PC-9 (cell line): ENCODE measurements around the gene DPYSL4.

Experiments used
- EZH2 ChIP-seq: fragments of 200-600 bp; sonication (generic); IDR thresholded peaks from 2 replicates; pipeline ENCODE4 v1.8.0; 2017; ENCODE audit warnings: antibody characterized with exemption, low read depth
- TF ChIP-seq, protein P1 (sequence below): fragments of 200-600 bp; sonication (generic); conservative IDR thresholded peaks from 2 replicates; pipeline ENCODE4 v1.6.1; 2017; ENCODE audit warnings: mixed run types, antibody characterized with exemption, mild to moderate bottlenecking, moderate library complexity

DNA sequence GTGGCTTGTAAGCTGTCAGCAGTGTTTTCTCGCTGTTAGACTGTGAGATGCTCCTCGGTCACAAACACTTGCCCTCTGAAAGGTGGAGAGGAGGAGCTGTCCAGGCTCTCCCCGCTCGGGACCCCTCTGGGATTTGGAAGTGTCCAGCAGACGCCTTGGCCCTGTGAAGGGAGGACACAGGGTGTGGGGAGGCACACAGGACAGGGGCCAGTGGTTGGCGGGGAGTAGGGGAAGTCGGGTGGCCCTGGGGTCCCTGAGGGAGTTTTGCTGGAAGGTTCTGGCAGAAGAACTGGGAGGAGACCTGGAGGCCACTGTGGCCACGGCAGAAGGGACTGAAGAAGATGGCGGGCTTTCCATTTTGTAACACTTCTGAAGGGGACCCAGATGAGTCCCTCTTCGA is 47.2 kb upstream of the DPYSL4 start:
- TF ChIP-seq, protein P1, sequence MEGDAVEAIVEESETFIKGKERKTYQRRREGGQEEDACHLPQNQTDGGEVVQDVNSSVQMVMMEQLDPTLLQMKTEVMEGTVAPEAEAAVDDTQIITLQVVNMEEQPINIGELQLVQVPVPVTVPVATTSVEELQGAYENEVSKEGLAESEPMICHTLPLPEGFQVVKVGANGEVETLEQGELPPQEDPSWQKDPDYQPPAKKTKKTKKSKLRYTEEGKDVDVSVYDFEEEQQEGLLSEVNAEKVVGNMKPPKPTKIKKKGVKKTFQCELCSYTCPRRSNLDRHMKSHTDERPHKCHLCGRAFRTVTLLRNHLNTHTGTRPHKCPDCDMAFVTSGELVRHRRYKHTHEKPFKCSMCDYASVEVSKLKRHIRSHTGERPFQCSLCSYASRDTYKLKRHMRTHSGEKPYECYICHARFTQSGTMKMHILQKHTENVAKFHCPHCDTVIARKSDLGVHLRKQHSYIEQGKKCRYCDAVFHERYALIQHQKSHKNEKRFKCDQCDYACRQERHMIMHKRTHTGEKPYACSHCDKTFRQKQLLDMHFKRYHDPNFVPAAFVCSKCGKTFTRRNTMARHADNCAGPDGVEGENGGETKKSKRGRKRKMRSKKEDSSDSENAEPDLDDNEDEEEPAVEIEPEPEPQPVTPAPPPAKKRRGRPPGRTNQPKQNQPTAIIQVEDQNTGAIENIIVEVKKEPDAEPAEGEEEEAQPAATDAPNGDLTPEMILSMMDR: no peak
- TF ChIP-seq EZH2: no peak
